Stimulated activated CD4-positive, alpha-beta T cell treated with anti-CD3 and anti-CD28 coated beads, TNF-alpha, amount 100 ng/mL, for 1 hour (primary cell): Measurements from ENCODE around the gene ILRUN.
"Not testable (repeated sequence)": the region's sequence is repeated elsewhere in the genome, so short reads cannot be mapped to it uniquely, and the experiment has no call there.

Experiments
- DNase-seq, 3 donors: peaks; one replicate each; pipeline ENCODE4 v3.0.0-alpha.2; 2020; ENCODE audit warnings: low read depth in 3 of 3, low spot score in 1 of 3

ILRUN gene

GRCh38 chr6:34667481-34668238 is 28.9 kb downstream of the ILRUN start:
- DNase-seq, result no peak

GRCh38 chr6:34665019-34665418 is 31.5 kb downstream of the ILRUN start:
- no peak for DNase-seq

GRCh38 chr6:34664256-34664971 is 32.2 kb downstream of the ILRUN start:
- no peak for DNase-seq

- no peak for DNase-seq
These were observed 32.7 kb downstream of the ILRUN start for GRCh38 chr6:34663831-34664255.

- no peak for DNase-seq
These were observed 33.2 kb downstream of the ILRUN start for GRCh38 chr6:34663371-34663770.

- no peak for DNase-seq
These were observed 35.2 kb downstream of the ILRUN start for GRCh38 chr6:34661357-34661756.

GRCh38 chr6:34658605-34659265 is 37.8 kb downstream of the ILRUN start:
- DNase-seq, result no peak

- DNase-seq, result not testable (repeated sequence)
These were observed 38.5 kb downstream of the ILRUN start for GRCh38 chr6:34657979-34658480.

GRCh38 chr6:34657307-34657978 is 39.1 kb downstream of the ILRUN start:
- no peak for DNase-seq

GRCh38 chr6:34657037-34657306 is 39.6 kb downstream of the ILRUN start:
- DNase-seq, result no peak

GRCh38 chr6:34656378-34657036 is 40.1 kb downstream of the ILRUN start:
- no peak for DNase-seq

- not testable (repeated sequence) for DNase-seq
These were observed 40.6 kb downstream of the ILRUN start for GRCh38 chr6:34655876-34656377.

GRCh38 chr6:34654061-34654710 is 42.4 kb downstream of the ILRUN start:
- no peak for DNase-seq

- DNase-seq, result no peak
These were observed 44.3 kb downstream of the ILRUN start for GRCh38 chr6:34652263-34652662.

GRCh38 chr6:34650823-34651222 is 45.7 kb downstream of the ILRUN start:
- DNase-seq, result no peak

GRCh38 chr6:34650232-34650631 is 46.3 kb downstream of the ILRUN start:
- not testable (repeated sequence) for DNase-seq

GRCh38 chr6:34648806-34649205 is 47.8 kb downstream of the ILRUN start:
- DNase-seq, result no peak
